ENCODE data around the gene AATK.

AATK gene

DNA sequence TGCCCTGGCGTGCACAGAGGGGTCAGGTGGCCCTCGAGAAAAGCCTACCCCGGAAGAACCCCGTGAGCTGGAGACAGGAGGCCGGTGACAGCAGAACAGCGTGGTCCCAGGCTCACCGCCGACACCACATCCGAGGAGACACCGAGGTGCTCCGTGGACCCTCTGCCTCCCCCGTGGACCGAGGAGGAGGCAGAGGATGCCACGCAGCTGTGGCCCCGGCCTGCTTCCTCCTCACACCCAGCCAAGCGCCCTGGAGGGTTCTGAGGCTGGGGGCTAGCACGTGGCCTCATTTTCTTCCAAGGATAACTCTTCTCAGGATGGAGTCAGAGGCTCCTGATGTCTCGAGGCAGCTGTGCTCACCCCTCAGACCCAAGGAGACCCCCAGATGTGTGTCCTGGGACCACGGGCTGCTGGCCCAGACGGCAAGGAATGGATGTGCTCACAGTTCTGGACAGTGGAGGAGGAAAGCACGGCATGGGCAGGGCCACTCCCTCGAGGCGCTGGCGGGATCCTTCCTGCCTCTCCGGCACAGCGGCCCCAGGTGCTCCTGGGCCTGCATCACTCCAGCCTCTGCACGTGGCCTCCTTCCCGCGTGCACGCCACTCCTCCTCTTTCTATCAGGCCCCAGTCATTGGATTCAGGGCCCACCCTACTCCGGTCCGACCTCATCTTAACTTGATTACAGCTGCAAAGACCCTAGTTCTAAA, 5.1 kb downstream of the AATK start:
- TF ChIP-seq, protein P1, sequence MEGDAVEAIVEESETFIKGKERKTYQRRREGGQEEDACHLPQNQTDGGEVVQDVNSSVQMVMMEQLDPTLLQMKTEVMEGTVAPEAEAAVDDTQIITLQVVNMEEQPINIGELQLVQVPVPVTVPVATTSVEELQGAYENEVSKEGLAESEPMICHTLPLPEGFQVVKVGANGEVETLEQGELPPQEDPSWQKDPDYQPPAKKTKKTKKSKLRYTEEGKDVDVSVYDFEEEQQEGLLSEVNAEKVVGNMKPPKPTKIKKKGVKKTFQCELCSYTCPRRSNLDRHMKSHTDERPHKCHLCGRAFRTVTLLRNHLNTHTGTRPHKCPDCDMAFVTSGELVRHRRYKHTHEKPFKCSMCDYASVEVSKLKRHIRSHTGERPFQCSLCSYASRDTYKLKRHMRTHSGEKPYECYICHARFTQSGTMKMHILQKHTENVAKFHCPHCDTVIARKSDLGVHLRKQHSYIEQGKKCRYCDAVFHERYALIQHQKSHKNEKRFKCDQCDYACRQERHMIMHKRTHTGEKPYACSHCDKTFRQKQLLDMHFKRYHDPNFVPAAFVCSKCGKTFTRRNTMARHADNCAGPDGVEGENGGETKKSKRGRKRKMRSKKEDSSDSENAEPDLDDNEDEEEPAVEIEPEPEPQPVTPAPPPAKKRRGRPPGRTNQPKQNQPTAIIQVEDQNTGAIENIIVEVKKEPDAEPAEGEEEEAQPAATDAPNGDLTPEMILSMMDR (conservative IDR thresholded peaks at IDR 0.05) = no peak
- TF ChIP-seq ZFX (IDR thresholded peaks at IDR 0.05) = no peak
- H3K27ac ChIP-seq = no peak overlapping the region

DNA sequence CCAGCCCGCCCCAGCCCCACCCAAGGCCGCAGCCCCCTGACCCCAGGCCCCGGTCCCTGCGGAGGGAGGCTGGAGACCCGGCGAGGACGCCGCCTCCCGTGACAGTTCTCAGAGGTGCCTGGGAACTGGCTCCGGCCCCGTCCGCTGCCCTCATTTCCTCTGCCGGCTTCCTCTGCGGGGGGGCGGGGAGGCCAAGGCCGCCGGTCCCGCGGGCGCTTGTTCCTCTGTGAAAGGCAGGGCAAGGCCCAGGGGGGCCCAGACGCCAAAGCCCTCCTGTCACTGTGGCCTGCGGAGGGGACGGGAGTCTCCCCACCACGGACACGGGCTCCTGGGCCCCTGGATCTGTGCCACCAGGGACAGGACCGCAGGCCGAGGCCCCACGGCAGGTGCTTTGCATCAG, 5.7 kb downstream of the AATK start:
- no peak for TF ChIP-seq ZFX (IDR thresholded peaks at IDR 0.05)
- TF ChIP-seq, protein P1 (conservative IDR thresholded peaks at IDR 0.05) = no peak
- H3K27ac ChIP-seq = no peak overlapping the region

DNA sequence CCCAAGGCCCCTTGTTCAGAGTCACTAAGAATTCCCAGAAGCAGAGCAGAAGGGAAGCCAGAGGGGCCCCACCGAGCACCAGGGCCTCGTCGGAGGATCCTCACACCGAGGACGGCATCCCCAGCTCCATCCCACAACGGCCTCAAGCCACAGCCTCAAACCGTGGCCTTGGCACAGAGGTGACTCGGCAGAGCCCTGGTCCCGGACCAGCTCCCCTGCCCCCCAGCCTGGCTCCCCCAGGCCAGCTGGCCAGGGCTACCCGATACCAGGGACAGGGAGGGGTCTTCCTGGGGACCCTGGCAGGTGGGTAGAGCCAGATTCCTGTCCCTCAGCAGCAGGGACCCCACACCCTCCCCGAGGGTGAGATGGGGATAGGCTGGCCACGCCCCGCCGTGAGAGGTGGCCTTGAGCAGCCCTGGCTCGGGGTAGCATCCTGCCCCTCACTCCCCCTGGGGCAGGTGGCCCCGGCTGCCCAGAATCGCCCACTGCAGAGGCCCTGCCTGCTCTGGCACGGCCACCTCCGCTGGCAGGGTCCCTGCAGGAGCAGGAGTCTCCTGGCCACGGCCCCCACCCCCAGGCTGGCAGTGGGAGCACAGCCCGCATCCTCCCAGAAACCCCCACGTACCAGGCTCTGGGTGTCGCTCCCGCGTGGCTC, 6.3 kb downstream of the AATK start:
- TF ChIP-seq ZFX (IDR thresholded peaks at IDR 0.05) = no peak

DNA sequence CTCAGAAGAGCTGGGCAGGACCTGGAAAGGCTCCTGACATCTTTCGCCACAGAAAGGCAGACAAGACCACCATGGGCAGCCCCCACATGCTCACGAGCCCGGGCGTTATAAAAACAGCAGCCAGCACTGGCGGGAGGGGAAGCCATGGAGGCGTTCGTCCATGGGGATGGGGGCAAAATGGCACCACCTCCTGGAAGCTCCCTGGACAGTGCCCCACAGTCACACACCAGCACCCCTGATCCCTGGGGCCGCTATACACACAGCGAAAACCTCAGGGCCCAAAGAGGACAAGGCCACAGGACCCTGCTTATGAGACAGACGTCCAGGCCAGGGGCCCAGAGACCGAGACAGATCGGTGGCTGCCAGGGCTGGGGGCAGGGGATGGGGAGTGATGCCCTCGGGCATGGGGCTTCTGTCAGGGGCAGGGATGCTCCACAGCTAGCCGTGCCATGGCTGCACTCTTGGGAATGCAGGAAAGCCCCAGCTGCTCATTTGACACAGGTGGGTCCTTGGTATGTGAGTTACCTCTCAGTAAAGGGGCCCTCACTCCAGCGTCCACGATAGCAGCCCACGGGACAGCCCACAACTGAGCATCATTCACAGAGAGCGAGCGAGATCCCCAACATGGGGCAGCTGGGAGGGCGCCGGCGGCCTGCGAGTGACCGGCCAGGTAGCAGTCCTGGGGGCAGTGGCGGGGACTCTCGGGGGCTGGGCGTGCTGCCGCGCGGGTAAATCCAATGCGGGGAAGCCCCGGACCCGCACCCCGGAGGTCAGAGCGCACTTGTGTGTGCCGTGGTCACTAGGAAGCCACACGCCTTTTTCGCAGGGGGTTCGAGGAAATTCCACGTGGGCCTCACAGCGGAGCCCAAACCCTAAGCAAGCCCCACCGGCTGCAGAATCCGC, 7.1 kb downstream of the AATK start:
- no peak overlapping the region for H3K27ac ChIP-seq
- no peak for TF ChIP-seq ZFX (IDR thresholded peaks at IDR 0.05)
- TF ChIP-seq, protein P1 (conservative IDR thresholded peaks at IDR 0.05) = no peak

More for the DNA sequence above, 6.3 kb downstream of the AATK start:
- no peak overlapping the region for H3K27ac ChIP-seq

DNA sequence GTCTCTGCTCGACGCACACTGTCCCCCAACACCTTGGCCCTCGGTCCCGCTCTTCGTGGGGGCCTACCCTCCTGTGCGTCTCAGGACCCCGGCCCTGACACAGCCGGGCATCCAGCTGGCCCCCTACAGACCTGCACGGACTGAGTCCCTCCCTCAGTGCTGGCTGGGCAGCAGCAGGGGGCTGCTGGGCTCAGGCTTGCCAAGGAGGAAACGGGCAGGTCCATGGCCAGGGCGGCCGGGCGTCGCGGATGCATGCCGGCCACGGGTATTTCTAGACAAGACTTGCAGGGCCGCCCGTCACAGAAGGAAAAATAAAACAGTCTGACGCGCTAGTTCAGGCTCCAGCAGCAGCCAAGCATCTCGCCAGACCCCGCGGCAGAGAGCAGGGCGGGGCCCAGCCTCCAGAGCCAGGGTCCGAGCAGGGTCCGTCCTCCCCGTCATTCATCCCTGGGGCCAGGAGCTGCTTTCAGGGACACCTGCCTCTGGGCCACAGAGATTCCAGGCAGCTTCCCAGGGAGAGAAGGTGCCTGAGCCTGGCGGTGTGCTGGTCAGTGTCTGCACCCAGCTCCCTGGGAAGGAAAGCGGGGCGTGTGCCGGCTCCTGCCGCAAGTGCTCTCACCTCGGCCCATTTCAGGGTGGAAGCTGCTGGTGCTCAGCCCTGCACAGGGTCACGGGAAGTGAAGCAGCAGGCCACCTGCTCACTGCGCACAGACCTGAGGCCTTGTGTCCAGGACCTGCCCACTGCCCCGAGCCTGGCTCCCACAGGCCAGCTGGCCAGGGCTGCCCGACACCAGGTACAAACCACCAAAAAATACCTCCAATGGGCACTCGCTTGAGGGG, 8.0 kb downstream of the AATK start:
- no peak overlapping the region for H3K27ac ChIP-seq
- TF ChIP-seq ZFX (IDR thresholded peaks at IDR 0.05) = no peak
- TF ChIP-seq, protein P1 (conservative IDR thresholded peaks at IDR 0.05) = no peak

DNA sequence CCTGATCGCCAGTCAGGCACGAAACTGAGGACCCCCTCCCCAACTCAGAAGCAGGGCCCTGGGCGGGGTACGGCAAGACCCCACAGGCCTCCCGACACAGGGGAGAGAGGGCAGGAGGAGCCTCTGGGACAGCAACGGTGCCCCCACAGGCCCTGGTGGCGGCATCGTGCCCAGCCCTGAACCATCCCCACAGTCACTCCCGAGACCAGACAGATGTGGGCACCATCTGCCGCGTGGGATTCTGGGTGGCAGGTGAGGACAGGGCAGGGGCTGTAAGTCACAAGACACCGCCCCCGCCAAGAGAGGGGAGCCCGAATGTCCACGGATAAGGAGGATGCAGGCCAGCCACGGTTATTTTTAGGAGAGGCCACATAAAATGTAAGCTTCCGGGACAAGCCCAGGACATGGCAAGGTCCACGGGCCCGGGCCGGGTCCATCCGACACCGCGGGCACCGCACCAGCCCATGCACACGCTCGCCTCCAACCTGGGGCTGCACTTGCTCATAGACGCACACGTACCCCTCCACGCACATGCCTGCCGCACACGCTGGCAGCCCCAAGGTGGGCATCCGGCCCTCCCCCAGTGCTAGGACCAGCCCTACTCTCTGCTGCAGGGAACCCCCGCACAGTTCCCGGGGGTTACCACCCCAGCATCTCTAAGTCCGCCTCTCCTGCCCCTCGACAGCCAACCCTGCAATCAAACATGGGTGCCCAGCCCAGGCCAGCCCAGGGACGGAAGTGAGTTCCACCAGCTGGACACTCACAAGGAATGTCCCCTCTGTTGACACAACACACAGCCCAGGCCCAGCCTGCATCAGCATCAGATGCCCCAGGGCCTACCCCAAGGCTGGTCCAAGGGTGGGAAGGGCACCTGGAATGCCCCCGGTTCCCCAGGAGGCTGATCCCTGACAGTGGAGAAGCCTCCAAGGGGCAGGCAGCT, 8.9 kb downstream of the AATK start:
- no peak for TF ChIP-seq ZFX (IDR thresholded peaks at IDR 0.05)
- TF ChIP-seq, protein P1 (conservative IDR thresholded peaks at IDR 0.05) = no peak

More for the DNA sequence above, 8.9 kb downstream of the AATK start:
- no peak overlapping the region for H3K27ac ChIP-seq

All from C4-2B (cell line).